ENCODE data around the gene CELF4. TPM values are rescaled to one million over a fixed set of nuclear protein-coding genes. Genes with fewer than 3 reads are reported as not detected.

The CELF4 gene
- total and polyA plus RNA-seq, 2 donors (not counting 3 experiments of a cell fraction or from before 2014, with no cell fraction given): not detected

DNA sequence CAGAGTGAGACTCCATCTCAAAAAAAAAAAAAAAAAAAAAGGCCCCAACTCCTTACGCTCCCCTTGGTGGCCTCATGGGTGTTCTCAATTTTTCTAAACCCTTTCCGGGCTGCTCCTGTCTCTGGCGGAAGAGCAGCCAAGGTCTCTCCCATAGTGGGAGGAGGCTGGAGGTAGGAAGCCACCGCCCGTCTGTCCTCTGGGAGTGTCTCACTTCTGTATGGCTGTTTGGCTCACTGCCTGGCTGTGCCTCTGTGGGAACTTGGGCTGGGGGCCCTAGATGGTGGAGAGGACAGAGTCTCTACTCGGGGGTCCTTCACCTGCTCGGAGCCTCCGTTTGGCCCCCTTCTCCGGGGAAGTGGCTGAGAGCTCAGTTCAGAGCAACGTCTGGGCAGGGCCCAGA is 245.3 kb downstream of the CELF4 start:
- no peak for DNase-seq (ENCODE audit: low read depth, low spot score)
- Histone ChIP-seq H3K36me3 (ENCODE audit: control insufficient read depth in 2 of 2, extremely low read depth in 1 of 2, insufficient read depth in 2 of 2, low read length in 2 of 2) (no peaks in the 10 kb centered on the region), H3K4me3 (replicated peaks in 1 of 3; ENCODE audit: insufficient read depth in 1 of 3, low read depth in 1 of 3, low read length in 3 of 3) (no peak overlapping the region), H3K9me1 (replicated peaks; ENCODE audit: control insufficient read depth, extremely low read depth, insufficient read depth, low read length) (no peaks in the 10 kb centered on the region), H3K9me3 (replicated peaks; ENCODE audit: control insufficient read depth, insufficient read depth, low read length) (no peaks in the 10 kb centered on the region), H3K27ac (ENCODE audit: insufficient read depth, low read depth, low read length) (no peak overlapping the region), H3K4me2 (ENCODE audit: insufficient read depth, low read length) (no peak overlapping the region), H4K20me1 (replicated peaks; ENCODE audit: control insufficient read depth, extremely low read depth, insufficient read depth, low read length) (no peaks in the 10 kb centered on the region), H3K27me3 (ENCODE audit: control insufficient read depth in 2 of 2, insufficient read depth in 2 of 2, low read length in 2 of 2) (no peaks in the 10 kb centered on the region), H2AFZ (ENCODE audit: low read depth, low read length) (no peak overlapping the region), H3K79me2 (ENCODE audit: control insufficient read depth, insufficient read depth, low read length) (no peaks in the 10 kb centered on the region), H3K4me1 (ENCODE audit: control insufficient read depth, extremely low read depth, insufficient read depth, low read length) (no peaks in the 10 kb centered on the region), H3K9ac (replicated peaks; ENCODE audit: extremely low read depth, insufficient read depth, low read length) (no peak overlapping the region)
- ChIA-PET POLR2A (no interaction called here), CTCF (interaction anchor here (2.7 kb wide), 1 partner anchor 378 kb away, joined by 10 read pairs; no protein-coding TSS in a partner anchor)
- no peak for FAIRE-seq
- intact Hi-C loops (cut with micrococcal nuclease): no loop called here
- dilution Hi-C loops (cut with MboI; ENCODE audit: extremely low pct_ligation_motif_present, low sequenced_read_pairs): no loop called here
- TF ChIP-seq FOS (IDR thresholded peaks at IDR 0.05; ENCODE audit: borderline replicate concordance, insufficient read depth, low read length) (no peak), POLR2AphosphoS5 (IDR thresholded peaks at IDR 0.05; ENCODE audit: insufficient read depth, low read depth, low read length) (no peak), GATA2 (IDR thresholded peaks at IDR 0.05; ENCODE audit: insufficient read depth, insufficient read length, low read depth, low read length) (no peak), EZH2 (IDR thresholded peaks at IDR 0.05; ENCODE audit: borderline replicate concordance, low read depth, low read length, severe bottlenecking) (no peak), JUN (IDR thresholded peaks at IDR 0.05; ENCODE audit: borderline replicate concordance, insufficient read depth, insufficient read length, low read depth) (no peak), POLR2A (IDR thresholded peaks at IDR 0.05; ENCODE audit: low read depth, low read length) (no peak), MYC (IDR thresholded peaks at IDR 0.05; ENCODE audit: low read depth, low read length) (no peak)
- TF ChIP-seq, protein P1, sequence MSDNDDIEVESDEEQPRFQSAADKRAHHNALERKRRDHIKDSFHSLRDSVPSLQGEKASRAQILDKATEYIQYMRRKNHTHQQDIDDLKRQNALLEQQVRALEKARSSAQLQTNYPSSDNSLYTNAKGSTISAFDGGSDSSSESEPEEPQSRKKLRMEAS (IDR thresholded peaks at IDR 0.05; ENCODE audit: insufficient read depth, insufficient read length): no peak
- TF ChIP-seq, protein P2, sequence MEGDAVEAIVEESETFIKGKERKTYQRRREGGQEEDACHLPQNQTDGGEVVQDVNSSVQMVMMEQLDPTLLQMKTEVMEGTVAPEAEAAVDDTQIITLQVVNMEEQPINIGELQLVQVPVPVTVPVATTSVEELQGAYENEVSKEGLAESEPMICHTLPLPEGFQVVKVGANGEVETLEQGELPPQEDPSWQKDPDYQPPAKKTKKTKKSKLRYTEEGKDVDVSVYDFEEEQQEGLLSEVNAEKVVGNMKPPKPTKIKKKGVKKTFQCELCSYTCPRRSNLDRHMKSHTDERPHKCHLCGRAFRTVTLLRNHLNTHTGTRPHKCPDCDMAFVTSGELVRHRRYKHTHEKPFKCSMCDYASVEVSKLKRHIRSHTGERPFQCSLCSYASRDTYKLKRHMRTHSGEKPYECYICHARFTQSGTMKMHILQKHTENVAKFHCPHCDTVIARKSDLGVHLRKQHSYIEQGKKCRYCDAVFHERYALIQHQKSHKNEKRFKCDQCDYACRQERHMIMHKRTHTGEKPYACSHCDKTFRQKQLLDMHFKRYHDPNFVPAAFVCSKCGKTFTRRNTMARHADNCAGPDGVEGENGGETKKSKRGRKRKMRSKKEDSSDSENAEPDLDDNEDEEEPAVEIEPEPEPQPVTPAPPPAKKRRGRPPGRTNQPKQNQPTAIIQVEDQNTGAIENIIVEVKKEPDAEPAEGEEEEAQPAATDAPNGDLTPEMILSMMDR (IDR thresholded peaks at IDR 0.05; ENCODE audit: extremely low read depth in 1 of 2, insufficient read depth in 1 of 2, low read depth in 1 of 2, low read length in 2 of 2): no peak
- no TSS peak for BruUV-seq (replicated peaks)
